GM12891 (cell line): Measurements from ENCODE around the gene MANEAL.

Source experiments
- DNase-seq: peaks from one replicate; pipeline ENCODE4 v3.0.0; 2011; ENCODE audit warnings: low spot score; ENCODE audit not compliant: insufficient read length
- FAIRE-seq: peaks from 2 replicates; lab custom pipeline; 2011; peaks lifted over from hg19 to GRCh38; lab: Jason Lieb, UNC
- PAX5 ChIP-seq: IDR thresholded peaks from 2 replicates; pipeline ENCODE4 v1.6.1; 2011; ENCODE audit warnings: low read length, moderate library complexity, mild to moderate bottlenecking; ENCODE audit not compliant: insufficient read depth, severe bottlenecking
- POLR2A ChIP-seq: IDR thresholded peaks from 2 replicates; pipeline ENCODE4 v1.6.1; 2011; ENCODE audit warnings: low read depth, low read length, control low read depth
- POLR2AphosphoS5 ChIP-seq: IDR thresholded peaks from 2 replicates; pipeline ENCODE4 v1.6.1; 2011; ENCODE audit warnings: low read depth, low read length, control low read depth
- POU2F2 ChIP-seq: IDR thresholded peaks from 2 replicates; pipeline ENCODE4 v1.6.1; 2011; ENCODE audit warnings: low read depth, mild to moderate bottlenecking, control low read depth, low read length, moderate library complexity
- SPI1 ChIP-seq: IDR thresholded peaks from 2 replicates; pipeline ENCODE4 v1.6.1; 2011; ENCODE audit warnings: low read depth, low read length, control low read depth
- TAF1 ChIP-seq: IDR thresholded peaks from 2 replicates; pipeline ENCODE4 v1.6.1; 2011; ENCODE audit warnings: low read depth, low read length, control low read depth

Gene MANEAL

DNA sequence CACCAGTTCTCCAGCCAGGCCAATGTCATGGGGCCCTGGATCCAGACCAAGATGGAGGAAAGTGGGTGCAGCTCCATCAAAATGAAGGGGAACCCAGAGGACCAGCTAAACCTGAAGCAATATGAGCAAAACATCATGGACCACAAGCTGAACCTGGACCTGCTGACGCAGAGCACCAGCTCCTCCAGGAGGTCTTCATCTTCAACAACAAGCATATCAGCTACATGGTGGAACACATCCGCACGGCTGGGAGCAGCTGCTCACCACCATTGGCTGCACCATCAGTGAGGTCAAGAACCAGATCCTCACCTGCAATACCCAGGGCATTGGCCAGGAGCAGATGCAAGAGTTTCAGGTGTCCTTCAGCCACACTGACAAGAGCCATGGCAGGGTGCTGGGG lies 15.0 kb upstream of the MANEAL start:
- FAIRE-seq = no peak
- TF ChIP-seq PAX5 (no peak), POLR2A (no peak), POU2F2 (no peak), SPI1 (no peak), POLR2AphosphoS5 (no peak), TAF1 (no peak)
- DNase-seq = no peak

GRCh38 chr1:37782491-37782890 lies 11.2 kb upstream of the MANEAL start:
- TF ChIP-seq SPI1 (no peak), POLR2AphosphoS5 (no peak), POU2F2 (no peak), PAX5 (no peak), TAF1 (no peak), POLR2A (no peak)
- DNase-seq (no peak), FAIRE-seq (no peak)

- no peak for DNase-seq
- TF ChIP-seq POU2F2 = no peak
- no peak for TF ChIP-seq TAF1
- no peak for TF ChIP-seq POLR2A
- no peak for TF ChIP-seq PAX5
- TF ChIP-seq SPI1 = no peak
- TF ChIP-seq POLR2AphosphoS5 = no peak
- FAIRE-seq = no peak
Observed at GRCh38 chr1:37792943-37793686, 532 bp upstream of the MANEAL start.

DNA sequence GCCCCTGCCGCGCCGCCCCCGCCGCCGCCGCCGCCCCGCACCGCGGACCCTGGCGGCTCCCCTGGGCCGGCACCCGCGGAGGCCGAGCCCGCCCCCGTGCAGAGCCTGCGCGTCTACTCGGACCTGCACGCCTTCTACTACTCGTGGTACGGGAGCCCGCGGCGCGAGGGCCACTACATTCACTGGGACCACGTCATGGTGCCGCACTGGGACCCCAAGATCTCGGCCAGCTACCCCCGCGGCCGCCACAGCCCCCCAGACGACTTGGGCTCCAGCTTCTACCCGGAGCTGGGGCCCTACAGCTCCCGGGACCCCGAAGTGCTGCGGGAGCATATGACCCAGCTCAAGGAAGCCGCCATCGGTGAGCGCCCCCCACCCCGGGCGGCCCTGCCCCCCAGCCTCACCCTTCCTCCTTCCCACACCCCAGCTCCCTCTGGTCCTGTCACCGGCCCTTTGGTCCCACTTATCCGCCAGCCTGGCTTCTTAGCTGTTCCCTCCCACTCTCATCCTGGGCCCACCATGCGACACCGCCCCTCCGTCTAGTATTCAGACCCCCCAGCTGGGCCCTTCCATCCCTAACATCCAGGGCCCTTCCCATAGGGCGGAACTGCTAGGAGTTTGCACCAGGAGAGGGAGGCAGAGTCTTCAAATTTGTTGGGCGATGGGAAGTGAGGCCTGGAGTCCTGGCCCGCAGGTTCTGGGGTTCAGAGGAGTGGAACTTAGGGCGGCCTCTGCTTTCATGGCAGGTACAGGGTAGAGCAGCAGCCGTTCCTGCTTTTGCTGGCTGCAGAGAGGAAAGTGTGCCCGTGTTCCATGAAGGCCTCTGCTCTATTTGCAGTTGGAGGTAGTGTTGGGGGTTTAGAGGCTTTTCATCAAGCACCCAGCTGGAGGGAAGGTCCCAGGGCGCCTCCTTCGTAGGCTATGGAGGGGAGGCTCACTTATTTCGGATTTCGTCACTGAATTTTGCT lies 1.0 kb downstream of the MANEAL start:
- FAIRE-seq (no peak), DNase-seq (no peak)
- TF ChIP-seq POLR2A (no peak), SPI1 (no peak), POLR2AphosphoS5 (no peak), PAX5 (no peak), TAF1 (no peak), POU2F2 (no peak)

GRCh38 chr1:37795340-37796125 lies 1.9 kb downstream of the MANEAL start:
- DNase-seq (peak; percentile 42), FAIRE-seq (peak; percentile 61)
- TF ChIP-seq PAX5 (no peak), POU2F2 (no peak), POLR2A (no peak), TAF1 (no peak), SPI1 (no peak), POLR2AphosphoS5 (no peak)

- no peak for TF ChIP-seq TAF1
- TF ChIP-seq POLR2A = no peak
- no peak for DNase-seq
- FAIRE-seq = no peak
Observed at GRCh38 chr1:37797750-37798345, 4.2 kb downstream of the MANEAL start.

- FAIRE-seq = no peak
- no peak for TF ChIP-seq POU2F2
- TF ChIP-seq POLR2AphosphoS5 = peak; percentile 51; the same call in 1 of the 2 replicates
- DNase-seq = no peak
Observed at GRCh38 chr1:37802439-37802838, 8.8 kb downstream of the MANEAL start.

GRCh38 chr1:37807220-37807554 lies 13.5 kb downstream of the MANEAL start:
- DNase-seq (no peak), FAIRE-seq (peak; percentile 35)
- TF ChIP-seq SPI1 = no peak
- no peak for TF ChIP-seq POLR2A
- TF ChIP-seq TAF1 = no peak
